OCI-M2 (cell line): ENCODE results near the gene ACTN4.
"Not testable (repeated sequence)": the region's sequence is repeated elsewhere in the genome, so short reads cannot be mapped to it uniquely, and the experiment has no call there.

Experiments
- DNase-seq: peaks from one replicate; lab custom pipeline; 2025; ENCODE audit not compliant: unreplicated experiment; lab: John Stamatoyannopoulos, UW

The ACTN4 gene

GRCh38 chr19:38647368-38647965 lies at the start of gene ACTN4:
TSS of gene ACTN4 (plus strand) at chr19:38647649. CDS start at chr19:38647746, 97 bp downstream.
- peak; percentile 98 for DNase-seq

GRCh38 chr19:38599722-38600121 lies 47.7 kb upstream of the ACTN4 start:
- no peak for DNase-seq

GRCh38 chr19:38602856-38603255 lies 44.6 kb upstream of the ACTN4 start:
- DNase-seq: not testable (repeated sequence)

- DNase-seq: no peak
Measured at GRCh38 chr19:38606131-38606530, 41.3 kb upstream of the ACTN4 start.

GRCh38 chr19:38614289-38614688 lies 33.2 kb upstream of the ACTN4 start:
- DNase-seq: no peak

GRCh38 chr19:38615007-38615581 lies 32.4 kb upstream of the ACTN4 start:
- DNase-seq: no peak

GRCh38 chr19:38616265-38616664 lies 31.2 kb upstream of the ACTN4 start:
- no peak for DNase-seq

- no peak for DNase-seq
Measured at GRCh38 chr19:38617283-38617763, 30.1 kb upstream of the ACTN4 start.

GRCh38 chr19:38617764-38618589 lies 29.5 kb upstream of the ACTN4 start, which contains the start of gene MAP4K1:
TSS of gene MAP4K1 (minus strand) at chr19:38617953. CDS start at chr19:38617895, 58 bp downstream.
- DNase-seq: no peak

- peak; percentile 99 for DNase-seq
Measured at GRCh38 chr19:38618590-38619360, 28.7 kb upstream of the ACTN4 start, which contains the start of gene EIF3K. TSS of gene EIF3K (plus strand) at chr19:38619188. CDS start at chr19:38619269, 81 bp downstream.

- DNase-seq: no peak
Measured at GRCh38 chr19:38619361-38620174, 27.9 kb upstream of the ACTN4 start.

GRCh38 chr19:38624822-38625221 lies 22.6 kb upstream of the ACTN4 start:
- no peak for DNase-seq

- DNase-seq: no peak
Measured at GRCh38 chr19:38626401-38626800, 21.0 kb upstream of the ACTN4 start.

- DNase-seq: no peak
Measured at GRCh38 chr19:38629568-38629967, 17.9 kb upstream of the ACTN4 start.

- DNase-seq: not testable (repeated sequence)
Measured at GRCh38 chr19:38631301-38631700, 16.1 kb upstream of the ACTN4 start.

GRCh38 chr19:38631811-38632475 lies 15.5 kb upstream of the ACTN4 start:
- not testable (repeated sequence) for DNase-seq

- DNase-seq: no peak
Measured at GRCh38 chr19:38632476-38633213, 14.8 kb upstream of the ACTN4 start.

GRCh38 chr19:38634757-38635482 lies 12.5 kb upstream of the ACTN4 start:
- peak; percentile 83 for DNase-seq
